Measurements from ENCODE around the gene WWOX.

Gene WWOX

DNA sequence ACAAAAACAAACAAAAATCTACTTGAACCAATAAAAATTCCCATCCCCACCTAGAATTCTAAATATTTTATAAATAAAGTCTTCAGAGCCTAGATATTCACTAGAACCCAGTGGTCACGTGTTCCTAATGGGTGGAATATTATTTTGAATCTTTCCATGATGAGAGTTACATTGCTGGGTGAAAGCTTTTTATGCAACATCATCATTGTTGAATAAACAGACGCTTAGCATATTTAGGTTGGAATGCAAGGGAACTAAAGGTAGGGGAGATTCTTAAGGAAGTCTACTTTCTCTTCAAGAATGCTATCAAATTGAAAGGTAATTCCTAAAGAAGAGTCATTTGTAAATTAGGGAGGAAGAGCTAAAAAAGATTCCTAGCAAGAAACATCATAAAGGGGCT lies 723.1 kb downstream of the WWOX start:
- Histone ChIP-seq H2BK120ac (ENCODE audit: low read depth, low read length) (no peak overlapping the region), H3K79me1 (ENCODE audit: low read length) (no peaks in the 10 kb centered on the region), H3K56ac (ENCODE audit: low read length) (no peak overlapping the region), H3K4me3 (ENCODE audit: low read length) (no peak overlapping the region), H3K9ac (ENCODE audit: low read length) (no peak overlapping the region), H3K36me3 (ENCODE audit: control insufficient read depth, insufficient read depth, low read length) (no peaks in the 10 kb centered on the region), H2BK5ac (ENCODE audit: low read length) (no peak overlapping the region), H3K23ac (ENCODE audit: low read length) (no peak overlapping the region), H2AK5ac (ENCODE audit: low read length) (no peak overlapping the region), H2BK15ac (replicated peaks; ENCODE audit: low read depth) (no peak overlapping the region), H3K27me3 (ENCODE audit: insufficient read depth, low read length, poor library complexity) (no peaks in the 10 kb centered on the region), H3K4me1 (ENCODE audit: control insufficient read depth, low read depth, low read length) (no peaks in the 10 kb centered on the region), H3K4me2 (ENCODE audit: low read length) (no peak overlapping the region), H3K18ac (ENCODE audit: low read length) (no peak overlapping the region), H4K5ac (ENCODE audit: low read length) (no peak overlapping the region), H4K8ac (ENCODE audit: low read depth, low read length) (no peak overlapping the region), H3K27ac (ENCODE audit: low read depth, low read length) (no peak overlapping the region), H3K79me2 (ENCODE audit: control insufficient read depth, insufficient read depth, low read length) (no peaks in the 10 kb centered on the region), H3K4ac (ENCODE audit: low read depth, low read length) (no peak overlapping the region)
- WGBS (ENCODE audit: extremely low coverage, insufficient coverage, low lambda C conversion rate), result no CpG with 5 or more reads among the region's 2 CpGs
- DNase-seq, result peak; percentile 8

DNA sequence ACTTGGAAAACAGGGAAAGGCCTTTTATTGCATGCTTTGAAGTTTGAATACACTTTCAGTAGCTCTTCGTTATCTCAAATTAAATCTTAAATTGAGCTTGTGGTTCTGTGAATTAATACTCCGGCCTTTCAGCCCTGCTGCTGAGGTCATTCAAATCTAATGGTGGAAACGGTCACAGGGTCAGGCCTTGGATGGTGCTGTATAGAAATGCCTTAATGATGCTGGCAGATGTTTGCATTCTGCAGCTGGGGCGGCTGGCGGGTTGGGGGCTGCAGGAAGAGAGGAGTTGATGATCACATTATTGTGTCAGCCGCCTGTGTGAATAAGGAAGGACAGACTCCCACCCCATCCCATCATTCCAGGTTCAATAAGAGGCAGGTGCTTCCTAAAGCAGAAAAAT lies 723.6 kb downstream of the WWOX start:
- no CpG with 5 or more reads among the region's 6 CpGs for WGBS (ENCODE audit: extremely low coverage, insufficient coverage, low lambda C conversion rate)

DNA sequence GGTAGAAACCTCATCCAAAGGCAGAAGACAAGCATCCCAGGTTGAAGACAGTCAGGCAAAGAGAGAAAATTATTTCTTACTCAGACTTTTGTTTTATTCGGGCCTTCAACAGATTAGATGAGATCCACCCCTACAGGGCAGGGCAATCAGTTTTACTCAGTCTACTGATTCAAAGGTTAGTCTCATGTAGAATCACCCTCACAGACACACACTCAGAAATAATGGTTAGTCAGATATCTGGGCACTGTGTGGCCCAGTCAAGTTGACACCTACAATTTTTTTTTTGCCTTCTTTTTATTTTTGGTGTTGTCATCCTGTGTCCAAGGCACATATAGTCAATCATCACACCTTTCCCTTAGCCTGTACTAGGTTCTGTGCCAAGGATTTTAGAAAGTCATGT lies 729.8 kb downstream of the WWOX start:
- no CpG with 5 or more reads among the region's 1 CpG for WGBS (ENCODE audit: extremely low coverage, insufficient coverage, low lambda C conversion rate)
- Histone ChIP-seq H3K4me3 (ENCODE audit: low read length) (no peak overlapping the region), H3K4me2 (ENCODE audit: low read length) (no peak overlapping the region), H2BK15ac (replicated peaks; ENCODE audit: low read depth) (no peak overlapping the region), H3K79me1 (ENCODE audit: low read length) (no peaks in the 10 kb centered on the region), H2BK5ac (ENCODE audit: low read length) (no peak overlapping the region), H3K79me2 (ENCODE audit: control insufficient read depth, insufficient read depth, low read length) (no peaks in the 10 kb centered on the region), H2BK120ac (ENCODE audit: low read depth, low read length) (no peak overlapping the region), H3K4ac (ENCODE audit: low read depth, low read length) (no peak overlapping the region), H3K18ac (ENCODE audit: low read length) (no peak overlapping the region), H2AK5ac (ENCODE audit: low read length) (no peak overlapping the region), H3K27me3 (ENCODE audit: insufficient read depth, low read length, poor library complexity) (no peaks in the 10 kb centered on the region), H4K5ac (ENCODE audit: low read length) (no peak overlapping the region), H3K4me1 (ENCODE audit: control insufficient read depth, low read depth, low read length) (no peaks in the 10 kb centered on the region), H4K8ac (ENCODE audit: low read depth, low read length) (no peak overlapping the region), H3K56ac (ENCODE audit: low read length) (no peak overlapping the region), H3K9ac (ENCODE audit: low read length) (no peak overlapping the region), H3K27ac (ENCODE audit: low read depth, low read length) (no peak overlapping the region), H3K23ac (ENCODE audit: low read length) (no peak overlapping the region), H3K36me3 (ENCODE audit: control insufficient read depth, insufficient read depth, low read length) (no peaks in the 10 kb centered on the region)
- DNase-seq, result no peak

More for the DNA sequence above, 723.6 kb downstream of the WWOX start:
- Histone ChIP-seq H3K56ac (ENCODE audit: low read length) (no peak overlapping the region), H3K4me2 (ENCODE audit: low read length) (no peak overlapping the region), H3K9ac (ENCODE audit: low read length) (no peak overlapping the region), H3K23ac (ENCODE audit: low read length) (no peak overlapping the region), H2AK5ac (ENCODE audit: low read length) (no peak overlapping the region), H3K79me1 (ENCODE audit: low read length) (no peaks in the 10 kb centered on the region), H3K18ac (ENCODE audit: low read length) (no peak overlapping the region), H3K79me2 (ENCODE audit: control insufficient read depth, insufficient read depth, low read length) (no peaks in the 10 kb centered on the region), H3K27ac (ENCODE audit: low read depth, low read length) (no peak overlapping the region), H2BK5ac (ENCODE audit: low read length) (no peak overlapping the region), H3K36me3 (ENCODE audit: control insufficient read depth, insufficient read depth, low read length) (no peaks in the 10 kb centered on the region), H4K8ac (ENCODE audit: low read depth, low read length) (no peak overlapping the region), H3K27me3 (ENCODE audit: insufficient read depth, low read length, poor library complexity) (no peaks in the 10 kb centered on the region), H2BK120ac (ENCODE audit: low read depth, low read length) (no peak overlapping the region), H3K4me3 (ENCODE audit: low read length) (no peak overlapping the region), H4K5ac (ENCODE audit: low read length) (no peak overlapping the region), H2BK15ac (replicated peaks; ENCODE audit: low read depth) (no peak overlapping the region), H3K4me1 (ENCODE audit: control insufficient read depth, low read depth, low read length) (no peaks in the 10 kb centered on the region), H3K4ac (ENCODE audit: low read depth, low read length) (no peak overlapping the region)
- no peak for DNase-seq

DNA sequence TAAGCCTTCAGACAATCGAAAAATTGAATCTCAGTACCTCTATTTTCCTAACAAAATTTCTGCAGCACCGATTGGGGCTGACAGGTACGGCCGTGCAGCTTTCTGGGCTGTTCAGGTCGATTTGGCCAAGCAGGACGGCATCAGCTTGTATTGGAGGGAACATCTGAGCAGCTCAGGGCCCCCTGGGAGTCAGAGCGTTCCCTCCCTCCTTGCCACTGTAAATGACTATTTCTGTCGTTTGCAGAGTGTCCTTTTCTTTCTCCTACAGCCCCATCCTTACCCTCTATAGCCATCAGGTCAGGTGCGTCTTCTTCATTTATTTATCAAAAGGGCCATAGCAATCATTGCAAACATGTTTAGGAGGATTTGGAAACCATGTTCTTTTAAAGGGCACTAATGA lies 731.1 kb downstream of the WWOX start:
- Histone ChIP-seq H3K27me3 (ENCODE audit: insufficient read depth, low read length, poor library complexity) (no peaks in the 10 kb centered on the region), H3K36me3 (ENCODE audit: control insufficient read depth, insufficient read depth, low read length) (no peaks in the 10 kb centered on the region), H2BK120ac (ENCODE audit: low read depth, low read length) (no peak overlapping the region), H3K18ac (ENCODE audit: low read length) (no peak overlapping the region), H2BK5ac (ENCODE audit: low read length) (no peak overlapping the region), H4K8ac (ENCODE audit: low read depth, low read length) (no peak overlapping the region), H3K23ac (ENCODE audit: low read length) (no peak overlapping the region), H3K79me2 (ENCODE audit: control insufficient read depth, insufficient read depth, low read length) (no peaks in the 10 kb centered on the region), H3K27ac (ENCODE audit: low read depth, low read length) (no peak overlapping the region), H3K9ac (ENCODE audit: low read length) (no peak overlapping the region), H3K4me3 (ENCODE audit: low read length) (no peak overlapping the region), H4K5ac (ENCODE audit: low read length) (no peak overlapping the region), H2BK15ac (replicated peaks; ENCODE audit: low read depth) (no peak overlapping the region), H2AK5ac (ENCODE audit: low read length) (no peak overlapping the region), H3K79me1 (ENCODE audit: low read length) (no peaks in the 10 kb centered on the region), H3K56ac (ENCODE audit: low read length) (no peak overlapping the region), H3K4me2 (ENCODE audit: low read length) (no peak overlapping the region), H3K4me1 (ENCODE audit: control insufficient read depth, low read depth, low read length) (no peaks in the 10 kb centered on the region), H3K4ac (ENCODE audit: low read depth, low read length) (no peak overlapping the region)
- no CpG with 5 or more reads among the region's 9 CpGs for WGBS (ENCODE audit: extremely low coverage, insufficient coverage, low lambda C conversion rate)
- DNase-seq, result no peak

DNA sequence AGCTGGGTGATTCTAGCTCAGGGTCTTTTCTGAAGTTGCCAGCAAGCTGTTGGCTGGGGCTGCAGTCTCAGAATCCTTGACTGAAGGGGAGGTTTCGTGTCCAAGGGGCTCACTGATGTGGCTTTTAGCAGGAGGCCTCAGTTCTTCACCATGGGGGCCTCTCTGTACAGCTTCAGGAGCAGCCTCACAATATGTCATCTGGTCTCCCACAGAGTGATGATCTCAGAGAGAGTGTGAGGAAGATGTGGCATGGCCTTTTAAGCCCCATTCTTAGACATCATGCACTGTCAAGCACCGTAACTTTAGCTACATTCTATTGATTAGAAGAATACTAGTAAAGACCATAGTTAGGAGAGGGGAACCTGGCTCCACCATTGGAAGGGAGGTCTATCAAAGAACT lies 732.6 kb downstream of the WWOX start:
- Histone ChIP-seq H2AK5ac (ENCODE audit: low read length) (no peak overlapping the region), H3K23ac (ENCODE audit: low read length) (no peak overlapping the region), H3K4me2 (ENCODE audit: low read length) (no peak overlapping the region), H3K79me1 (ENCODE audit: low read length) (no peaks in the 10 kb centered on the region), H3K56ac (ENCODE audit: low read length) (no peak overlapping the region), H3K4me3 (ENCODE audit: low read length) (no peak overlapping the region), H3K27me3 (ENCODE audit: insufficient read depth, low read length, poor library complexity) (no peaks in the 10 kb centered on the region), H2BK5ac (ENCODE audit: low read length) (no peak overlapping the region), H3K9ac (ENCODE audit: low read length) (no peak overlapping the region), H3K4me1 (ENCODE audit: control insufficient read depth, low read depth, low read length) (no peaks in the 10 kb centered on the region), H2BK15ac (replicated peaks; ENCODE audit: low read depth) (no peak overlapping the region), H3K18ac (ENCODE audit: low read length) (no peak overlapping the region), H4K5ac (ENCODE audit: low read length) (no peak overlapping the region), H3K4ac (ENCODE audit: low read depth, low read length) (no peak overlapping the region), H3K36me3 (ENCODE audit: control insufficient read depth, insufficient read depth, low read length) (no peaks in the 10 kb centered on the region), H4K8ac (ENCODE audit: low read depth, low read length) (no peak overlapping the region), H3K27ac (ENCODE audit: low read depth, low read length) (no peak overlapping the region), H3K79me2 (ENCODE audit: control insufficient read depth, insufficient read depth, low read length) (no peaks in the 10 kb centered on the region), H2BK120ac (ENCODE audit: low read depth, low read length) (no peak overlapping the region)
- WGBS (ENCODE audit: extremely low coverage, insufficient coverage, low lambda C conversion rate), result no CpG with 5 or more reads among the region's 2 CpGs
- no peak for DNase-seq

DNA sequence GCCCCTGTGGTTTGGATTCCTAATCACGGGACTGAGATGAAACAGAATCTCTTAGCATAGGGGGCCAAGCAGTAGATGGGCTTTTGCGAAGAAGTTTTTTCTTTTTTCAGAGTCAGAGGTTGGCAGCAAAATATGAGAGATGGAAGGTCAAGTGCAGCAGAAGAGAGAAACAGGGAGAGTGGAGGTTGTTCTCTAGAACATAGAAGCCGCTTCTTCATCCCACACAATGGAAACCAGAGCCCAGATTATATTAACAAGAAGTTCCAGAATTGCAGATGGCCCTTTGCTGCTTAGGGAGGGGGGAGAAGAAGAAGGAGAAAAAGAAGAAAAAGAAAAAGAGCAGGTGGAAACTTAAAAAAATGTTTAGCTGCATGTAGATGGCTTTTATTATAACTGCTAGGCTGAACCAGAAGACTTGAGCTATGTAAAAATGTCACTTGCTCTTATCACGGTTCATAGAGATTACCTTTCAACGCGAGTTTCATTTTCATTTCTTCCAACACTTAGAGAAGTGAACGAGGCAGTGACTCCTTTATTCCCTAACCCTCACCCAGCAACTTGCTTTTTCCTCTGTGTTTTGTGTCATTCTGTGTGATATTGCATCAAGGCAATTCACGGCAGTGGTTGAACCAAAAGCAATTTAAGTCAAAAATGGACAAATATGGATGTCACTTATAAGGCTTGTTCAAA lies 737.5 kb downstream of the WWOX start:
- Histone ChIP-seq H3K23ac (ENCODE audit: low read length) (no peak overlapping the region), H2BK5ac (ENCODE audit: low read length) (no peak overlapping the region), H4K5ac (ENCODE audit: low read length) (no peak overlapping the region), H3K36me3 (ENCODE audit: control insufficient read depth, insufficient read depth, low read length) (no peaks in the 10 kb centered on the region), H3K27ac (ENCODE audit: low read depth, low read length) (no peak overlapping the region), H4K8ac (ENCODE audit: low read depth, low read length) (no peak overlapping the region), H3K27me3 (ENCODE audit: insufficient read depth, low read length, poor library complexity) (no peaks in the 10 kb centered on the region), H3K9ac (ENCODE audit: low read length) (no peak overlapping the region), H2BK120ac (ENCODE audit: low read depth, low read length) (no peak overlapping the region), H3K56ac (ENCODE audit: low read length) (no peak overlapping the region), H3K4me2 (ENCODE audit: low read length) (no peak overlapping the region), H2BK15ac (replicated peaks; ENCODE audit: low read depth) (no peak overlapping the region), H3K79me2 (ENCODE audit: control insufficient read depth, insufficient read depth, low read length) (no peaks in the 10 kb centered on the region), H2AK5ac (ENCODE audit: low read length) (no peak overlapping the region), H3K4ac (ENCODE audit: low read depth, low read length) (no peak overlapping the region), H3K4me3 (ENCODE audit: low read length) (no peak overlapping the region), H3K4me1 (ENCODE audit: control insufficient read depth, low read depth, low read length) (no peaks in the 10 kb centered on the region), H3K79me1 (ENCODE audit: low read length) (no peaks in the 10 kb centered on the region), H3K18ac (ENCODE audit: low read length) (no peak overlapping the region)
- WGBS (ENCODE audit: extremely low coverage, insufficient coverage, low lambda C conversion rate), result no CpG with 5 or more reads among the region's 8 CpGs
- DNase-seq, result no peak

Data from mesendoderm (in vitro differentiated cells).